GM20000 (cell line): Measurements from ENCODE around the gene GPC3.

Experiments used
- DNase-seq: peaks from one replicate; pipeline ENCODE4 v3.0.0; 2012; ENCODE audit warnings: low spot score
- TF ChIP-seq, protein P1 (sequence below): IDR thresholded peaks from 2 replicates; pipeline ENCODE4 v1.5.1; 2012; ENCODE audit warnings: mild to moderate bottlenecking, control low read depth; ENCODE audit errors: extremely low read depth, missing control alignments

Gene GPC3

DNA sequence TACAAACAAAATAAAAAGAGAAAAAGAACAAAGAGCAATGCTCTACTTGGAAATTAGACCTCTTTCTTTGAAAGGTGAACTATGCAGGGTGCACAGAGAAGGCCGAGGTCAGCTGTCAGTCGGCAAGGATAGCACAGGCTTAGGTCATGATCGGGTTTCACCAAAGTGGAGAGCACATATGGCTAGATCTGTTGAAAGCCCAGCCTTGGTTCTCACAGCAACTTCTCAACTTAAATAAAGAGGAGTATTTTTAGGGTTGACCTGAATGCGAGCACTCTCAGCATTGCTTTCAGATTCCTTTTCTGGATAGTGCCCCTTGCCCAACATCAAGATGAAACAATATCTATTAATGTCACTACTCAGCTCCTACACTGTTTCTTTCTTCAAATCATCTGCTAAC, 447.2 kb downstream of the GPC3 start:
- DNase-seq, result no peak
- TF ChIP-seq, protein P1, sequence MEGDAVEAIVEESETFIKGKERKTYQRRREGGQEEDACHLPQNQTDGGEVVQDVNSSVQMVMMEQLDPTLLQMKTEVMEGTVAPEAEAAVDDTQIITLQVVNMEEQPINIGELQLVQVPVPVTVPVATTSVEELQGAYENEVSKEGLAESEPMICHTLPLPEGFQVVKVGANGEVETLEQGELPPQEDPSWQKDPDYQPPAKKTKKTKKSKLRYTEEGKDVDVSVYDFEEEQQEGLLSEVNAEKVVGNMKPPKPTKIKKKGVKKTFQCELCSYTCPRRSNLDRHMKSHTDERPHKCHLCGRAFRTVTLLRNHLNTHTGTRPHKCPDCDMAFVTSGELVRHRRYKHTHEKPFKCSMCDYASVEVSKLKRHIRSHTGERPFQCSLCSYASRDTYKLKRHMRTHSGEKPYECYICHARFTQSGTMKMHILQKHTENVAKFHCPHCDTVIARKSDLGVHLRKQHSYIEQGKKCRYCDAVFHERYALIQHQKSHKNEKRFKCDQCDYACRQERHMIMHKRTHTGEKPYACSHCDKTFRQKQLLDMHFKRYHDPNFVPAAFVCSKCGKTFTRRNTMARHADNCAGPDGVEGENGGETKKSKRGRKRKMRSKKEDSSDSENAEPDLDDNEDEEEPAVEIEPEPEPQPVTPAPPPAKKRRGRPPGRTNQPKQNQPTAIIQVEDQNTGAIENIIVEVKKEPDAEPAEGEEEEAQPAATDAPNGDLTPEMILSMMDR, result no peak

DNA sequence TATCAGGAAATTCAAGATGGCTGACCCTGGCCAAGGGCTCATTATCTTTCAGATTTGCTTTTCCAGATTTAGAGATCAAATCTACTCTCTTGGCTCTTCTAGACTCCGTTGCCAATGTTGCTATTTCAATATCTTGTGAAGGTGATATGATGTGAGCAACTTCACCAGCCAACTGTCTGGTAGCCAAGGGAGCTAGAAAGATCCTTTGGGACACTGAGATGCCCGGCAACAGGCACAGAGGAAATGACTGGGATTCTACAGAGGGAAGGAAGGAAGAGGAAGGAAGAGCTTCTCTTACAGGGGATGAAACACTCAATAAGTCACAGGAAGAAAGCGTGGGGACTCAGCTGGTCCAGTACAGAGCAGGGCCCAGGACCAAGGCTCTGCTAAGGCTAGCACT, 448.3 kb downstream of the GPC3 start:
- TF ChIP-seq, protein P1, result no peak
- DNase-seq, result no peak

DNA sequence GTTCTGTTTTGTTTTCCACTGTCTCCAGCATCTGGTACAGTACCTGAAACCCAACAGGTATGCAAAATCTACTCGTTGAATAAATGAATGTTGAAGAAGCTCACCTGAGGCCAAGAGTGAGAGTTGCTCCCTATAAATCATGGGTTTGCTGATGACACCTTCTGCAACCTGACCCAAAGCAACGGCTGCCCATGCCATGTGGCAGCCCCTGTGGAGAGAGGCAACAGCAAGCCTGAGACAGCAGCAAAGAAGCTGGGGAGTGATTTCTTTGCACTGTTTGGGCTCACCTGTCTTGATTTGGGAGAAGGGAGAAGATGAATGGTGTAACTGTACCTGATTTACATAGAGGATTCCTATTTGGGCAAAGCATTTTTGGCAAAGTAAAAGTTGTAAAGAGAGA, 450.3 kb downstream of the GPC3 start:
- TF ChIP-seq, protein P1, result no peak
- no peak for DNase-seq

DNA sequence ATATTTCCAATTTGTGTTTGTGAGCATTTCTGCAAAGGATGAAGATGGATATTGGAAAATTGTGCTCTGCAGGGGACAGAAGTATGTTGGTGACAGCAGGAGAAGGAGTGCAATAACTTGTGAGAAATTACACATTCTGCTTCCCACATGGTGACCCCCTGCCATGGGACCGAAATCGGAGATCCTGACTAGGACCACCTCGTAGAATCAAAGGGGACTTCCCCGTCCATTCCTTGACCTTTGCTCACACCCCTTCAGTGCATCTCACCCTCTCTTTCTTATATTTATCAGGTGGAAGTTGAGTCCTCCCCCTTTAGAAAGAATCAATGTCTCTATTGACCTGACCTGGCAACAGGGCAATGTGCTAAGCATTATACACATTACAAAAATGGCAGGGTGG, 451.2 kb downstream of the GPC3 start:
- TF ChIP-seq, protein P1, result no peak
- DNase-seq, result no peak

DNA sequence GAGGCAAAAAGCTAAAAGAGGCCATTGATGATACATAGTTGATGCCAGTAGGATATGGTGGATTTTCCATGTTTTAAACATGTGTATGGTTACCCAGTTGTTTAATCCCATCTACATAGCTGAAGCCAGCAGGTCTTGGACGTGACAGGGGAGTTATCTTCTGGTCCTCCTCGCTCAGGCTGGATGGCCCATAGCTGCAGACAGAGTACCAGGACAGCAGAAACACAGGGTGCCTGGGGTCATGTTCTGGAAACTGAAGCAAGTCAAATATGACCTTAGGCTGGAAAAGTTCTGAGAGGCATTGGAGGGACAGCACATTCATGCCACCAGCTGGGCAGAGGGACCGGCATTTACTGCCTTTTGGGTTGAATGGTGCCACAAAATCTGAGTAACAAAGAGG, 452.1 kb downstream of the GPC3 start:
- TF ChIP-seq, protein P1, result no peak
- DNase-seq, result no peak

DNA sequence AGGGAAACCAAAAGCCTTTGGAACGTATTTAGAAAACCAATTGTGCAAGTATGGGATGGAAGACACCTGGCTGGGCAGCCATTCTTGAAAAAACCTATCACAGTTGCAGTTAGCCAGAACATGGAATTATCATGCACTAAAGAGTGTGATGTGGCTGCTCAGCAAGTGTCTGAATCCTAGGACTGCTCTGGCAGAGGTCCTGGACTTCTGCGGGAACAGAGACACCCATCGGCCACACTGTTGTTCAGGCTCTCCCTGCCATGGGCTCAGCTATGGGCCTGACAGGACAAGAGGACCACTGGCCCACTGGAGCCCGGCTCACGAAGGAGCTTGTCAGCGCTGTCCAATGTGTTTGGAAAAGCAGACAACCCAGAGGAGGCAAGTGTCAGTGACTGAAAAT, 454.4 kb downstream of the GPC3 start:
- TF ChIP-seq, protein P1, result no peak
- DNase-seq, result no peak

DNA sequence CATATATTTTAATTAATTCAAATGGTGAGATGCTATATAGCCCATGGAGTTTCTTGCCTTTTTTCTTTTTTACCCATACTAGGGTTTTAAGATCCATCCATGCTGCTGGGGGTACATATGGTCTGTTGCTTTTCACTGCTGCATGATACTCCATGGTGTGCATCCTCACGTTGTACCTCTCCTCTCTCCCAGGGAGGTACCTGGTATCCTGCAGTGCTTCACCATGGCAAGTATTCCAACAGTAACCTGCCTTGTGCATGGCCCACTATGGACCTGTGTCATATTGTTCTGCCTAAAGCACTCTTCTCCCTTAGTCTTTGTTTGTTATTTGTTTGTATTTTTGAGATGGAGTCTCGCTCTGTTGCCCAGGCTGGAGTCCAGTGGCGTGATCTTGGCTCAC, 455.8 kb downstream of the GPC3 start:
- no peak for DNase-seq
- TF ChIP-seq, protein P1, result no peak
